ENCODE data around the gene TNFRSF1B. TPM values are rescaled to one million over a fixed set of nuclear protein-coding genes. Genes with fewer than 3 reads are reported as not detected.
"Not testable (repeated sequence)": the region's sequence is repeated elsewhere in the genome, so short reads cannot be mapped to it uniquely, and the experiment has no call there.

TNFRSF1B gene
- polyA plus RNA-seq, 1 donor, result 18.9 TPM

DNA sequence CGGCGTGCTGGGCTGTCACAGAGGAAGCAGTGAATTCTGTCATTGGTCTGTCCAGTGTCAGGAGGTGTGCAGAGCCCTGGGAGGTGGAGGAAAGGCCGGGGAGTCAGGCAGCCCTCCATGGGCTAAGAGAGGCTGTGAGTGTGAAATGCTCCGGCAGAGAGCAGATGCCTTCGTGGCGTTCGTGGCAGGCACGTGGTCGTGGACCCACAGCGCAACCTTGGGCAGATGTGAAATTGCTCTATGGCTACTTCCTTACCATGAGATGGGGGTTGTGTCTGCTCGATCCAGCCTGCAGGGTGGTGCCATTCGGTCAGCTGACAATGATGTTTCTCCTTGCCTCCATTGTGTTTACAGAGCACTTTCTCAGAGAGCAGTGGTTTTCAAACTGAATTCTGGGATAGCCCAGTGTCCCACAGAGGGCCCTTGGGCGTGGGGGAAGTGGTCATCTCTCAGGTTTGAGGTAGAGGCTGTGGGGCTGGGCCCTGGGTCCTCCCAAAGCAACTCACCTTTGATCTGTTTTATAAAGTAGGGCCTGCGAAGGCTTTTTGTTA, 27.9 kb downstream of the TNFRSF1B start:
- no peak for DNase-seq

DNA sequence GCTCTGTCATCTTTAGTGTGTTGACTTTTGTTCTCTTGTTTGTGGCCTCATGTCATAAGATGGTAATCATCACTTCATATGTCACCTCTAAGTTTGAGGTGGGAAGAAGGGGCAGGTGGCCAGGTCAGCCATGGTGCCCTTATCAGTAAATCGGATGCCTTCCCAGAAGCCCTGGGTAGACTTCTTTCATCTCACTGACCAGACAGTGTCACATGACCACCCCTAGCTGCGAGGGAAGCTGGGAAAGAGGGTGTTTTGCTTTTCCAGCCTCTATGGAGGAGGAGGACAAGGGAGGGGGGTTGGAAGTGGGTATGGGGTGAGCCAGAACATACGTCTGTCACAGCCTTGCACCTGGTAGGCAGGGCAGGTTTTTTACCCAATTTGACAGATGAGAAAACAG, 28.6 kb downstream of the TNFRSF1B start:
- DNase-seq, result no peak

DNA sequence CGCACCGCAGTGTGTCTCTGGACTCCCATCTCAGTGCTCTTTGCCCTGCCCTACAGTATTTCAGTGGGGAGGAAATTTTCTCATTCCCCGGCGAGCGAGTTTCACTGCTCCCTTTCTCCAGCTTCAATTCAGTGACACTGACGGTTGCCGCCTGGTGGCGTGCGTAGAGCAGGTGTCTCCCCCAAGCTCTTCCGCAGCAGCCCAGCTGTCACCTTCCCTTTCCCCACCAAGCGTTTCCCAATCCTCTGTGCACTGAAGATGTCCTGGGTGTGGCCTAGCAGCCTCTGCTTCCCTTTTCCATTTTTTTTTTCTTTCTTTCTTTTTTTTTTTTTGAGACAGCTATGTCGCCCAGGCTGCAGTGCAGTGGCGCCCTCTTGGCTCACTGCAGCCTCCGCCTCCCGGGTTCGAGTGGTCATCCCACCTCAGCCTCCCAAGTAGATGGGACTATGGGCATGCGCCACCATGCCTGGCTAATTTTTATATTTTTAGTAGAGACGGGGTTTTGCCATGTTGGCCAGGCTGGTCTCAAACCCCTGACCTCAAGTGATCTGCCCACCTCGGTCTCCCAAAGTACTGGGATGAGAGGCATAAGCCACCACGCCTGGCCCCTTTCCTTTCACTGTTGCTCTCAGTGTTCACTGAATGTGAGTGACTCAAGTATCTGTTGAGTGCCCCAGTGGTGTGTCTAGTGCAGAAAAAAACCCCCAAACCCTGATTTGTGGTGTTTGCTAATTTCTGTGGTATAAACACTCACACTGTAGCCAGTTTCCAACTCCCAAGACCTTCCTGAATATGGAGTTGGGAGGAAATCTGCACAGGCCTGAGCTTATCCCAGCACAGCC, 30.1 kb downstream of the TNFRSF1B start:
- no peak for DNase-seq

DNA sequence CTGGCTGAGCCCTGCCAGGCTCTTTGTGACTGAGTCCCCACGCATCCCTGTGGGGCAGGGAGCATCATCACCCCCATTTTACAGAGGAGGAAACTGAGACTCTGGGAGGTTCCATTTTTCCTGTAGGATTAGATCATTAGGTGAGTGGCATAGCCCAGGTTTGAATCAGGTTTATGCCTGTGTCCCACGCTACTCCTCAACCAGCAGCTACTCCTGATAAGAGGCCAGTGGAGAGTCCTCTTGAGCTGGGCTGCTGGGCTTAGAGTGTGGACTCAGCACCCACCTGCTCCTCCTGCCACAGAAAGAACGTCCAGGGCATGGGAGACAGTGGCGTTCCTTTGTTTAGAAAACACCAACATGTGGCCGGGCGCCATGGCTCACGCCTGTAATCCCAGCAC, 30.7 kb downstream of the TNFRSF1B start:
- DNase-seq, result no peak

DNA sequence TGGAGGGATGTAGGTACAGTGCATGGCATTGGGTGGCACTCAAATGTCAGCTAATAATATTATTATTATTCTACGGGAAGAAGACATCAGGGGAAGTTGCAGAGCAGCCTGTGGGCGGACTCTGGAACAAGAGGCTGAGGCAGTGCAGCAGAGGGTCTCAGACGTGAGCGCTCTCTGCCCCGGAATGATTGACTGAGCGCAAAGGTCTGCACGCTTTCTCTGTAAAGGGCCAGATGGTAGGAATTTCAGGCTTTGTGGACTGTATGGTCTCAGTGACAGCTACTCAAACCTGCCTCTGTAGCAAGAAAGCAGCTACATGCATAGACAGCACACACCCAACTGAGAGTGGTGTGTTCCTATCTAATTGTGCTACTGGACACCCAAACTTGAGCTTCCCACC, 33.4 kb downstream of the TNFRSF1B start:
- no peak for DNase-seq

DNA sequence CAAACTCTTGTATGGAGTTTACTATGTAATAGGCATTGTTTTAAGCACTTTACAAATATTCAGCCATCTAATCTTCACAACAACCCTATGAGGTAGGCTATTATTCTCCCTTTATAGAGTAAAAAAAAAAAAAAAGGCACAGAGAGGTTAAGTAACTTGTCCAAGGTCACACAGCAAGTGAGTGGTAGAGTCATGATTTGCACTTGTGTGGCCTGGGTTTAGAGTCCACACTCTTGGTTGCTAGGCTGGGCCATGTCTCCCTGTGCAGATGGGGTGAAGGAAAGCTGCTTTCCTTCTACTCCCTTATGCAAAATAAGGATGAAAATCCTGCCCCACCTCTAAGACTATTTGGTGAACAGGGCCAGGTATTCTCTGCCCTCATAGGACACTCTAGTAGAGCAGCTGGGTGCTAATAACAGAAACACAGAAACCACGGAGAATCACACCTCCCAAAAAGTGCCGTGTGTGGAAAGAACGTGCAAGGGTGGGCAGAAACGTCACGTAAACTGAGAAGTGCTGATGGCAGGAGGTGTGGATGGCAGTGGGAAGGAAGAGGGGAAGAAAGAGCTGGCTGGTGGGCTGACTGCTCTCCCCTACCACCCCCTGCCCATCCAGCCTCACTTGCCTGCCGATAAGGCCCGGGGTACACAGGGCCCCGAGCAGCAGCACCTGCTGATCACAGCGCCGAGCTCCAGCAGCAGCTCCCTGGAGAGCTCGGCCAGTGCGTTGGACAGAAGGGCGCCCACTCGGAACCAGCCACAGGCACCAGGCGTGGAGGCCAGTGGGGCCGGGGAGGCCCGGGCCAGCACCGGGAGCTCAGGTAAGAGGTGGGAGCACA, 34.8 kb downstream of the TNFRSF1B start:
- DNase-seq, result no peak

DNA sequence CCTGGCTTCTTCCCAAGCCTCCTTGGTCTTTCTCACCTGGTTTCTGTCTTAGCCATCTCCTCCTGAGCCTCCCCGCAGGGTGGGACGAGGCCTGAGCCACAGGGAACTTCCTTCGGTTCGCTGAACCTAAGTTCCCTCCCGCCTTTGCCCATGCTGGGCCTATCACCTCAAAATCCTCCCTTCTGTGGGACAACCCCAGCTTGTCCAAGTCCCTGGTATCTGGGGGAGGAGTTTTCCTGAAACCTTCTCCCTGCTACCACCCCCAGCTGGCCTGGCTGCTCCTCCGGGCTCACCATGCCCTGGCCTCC, 35.4 kb downstream of the TNFRSF1B start:
- no peak for DNase-seq

DNA sequence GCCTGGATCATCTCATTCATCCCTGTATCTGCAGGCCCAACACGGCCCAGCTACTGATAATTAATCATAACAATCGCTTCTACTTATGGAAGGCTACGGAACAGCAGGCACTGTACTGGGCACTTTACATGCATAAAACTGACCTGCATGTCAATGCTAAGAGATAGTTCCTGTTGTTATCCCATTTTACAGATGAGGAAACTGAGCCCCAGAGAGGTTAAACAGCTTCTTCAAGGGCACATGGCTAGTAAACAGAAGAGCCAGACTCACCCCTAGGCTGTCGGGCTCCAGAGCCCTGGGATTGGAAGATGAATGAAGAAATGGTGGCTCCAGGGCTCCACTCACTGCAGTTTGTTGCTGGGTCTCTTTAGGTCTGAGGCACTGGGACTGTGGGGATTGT, 35.8 kb downstream of the TNFRSF1B start:
- DNase-seq, result no peak

DNA sequence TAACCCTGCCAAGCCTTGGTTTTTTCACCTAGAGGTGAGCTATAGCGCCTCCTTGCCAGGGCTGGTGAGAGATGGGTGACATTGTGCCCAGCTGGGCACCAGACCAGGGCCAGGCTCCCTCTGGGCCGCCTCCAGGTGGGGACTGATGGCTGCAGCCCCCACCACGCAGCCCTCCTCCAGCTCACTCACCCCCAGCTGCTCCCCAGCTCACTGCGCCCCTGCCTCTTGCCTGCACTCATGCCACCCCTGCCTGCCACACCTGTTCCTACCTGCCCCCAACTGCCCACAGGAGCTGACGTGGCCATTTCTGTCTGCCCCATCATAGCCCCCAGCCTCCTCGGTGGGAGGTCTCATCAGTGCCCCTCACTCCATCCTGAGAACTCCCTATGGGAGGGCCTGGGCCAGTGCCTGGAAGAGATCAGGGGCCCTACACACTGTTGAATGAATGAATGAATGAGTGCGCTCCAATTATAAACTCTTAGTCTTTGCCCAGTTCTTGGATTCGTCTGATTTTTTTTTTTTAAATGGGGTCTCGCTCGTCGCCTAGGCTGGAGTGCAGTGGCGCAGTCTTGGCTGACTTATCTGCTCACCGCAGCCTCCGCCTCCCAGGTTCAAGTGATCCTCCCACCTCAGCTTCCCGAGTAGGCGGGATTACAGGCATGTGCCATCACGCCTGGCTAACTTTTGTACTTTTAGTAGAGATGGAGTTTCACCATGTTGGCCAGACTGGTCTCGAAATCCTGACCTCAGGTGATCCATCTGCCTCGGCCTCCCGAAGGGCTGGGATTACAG, 36.6 kb downstream of the TNFRSF1B start:
- DNase-seq, result no peak

DNA sequence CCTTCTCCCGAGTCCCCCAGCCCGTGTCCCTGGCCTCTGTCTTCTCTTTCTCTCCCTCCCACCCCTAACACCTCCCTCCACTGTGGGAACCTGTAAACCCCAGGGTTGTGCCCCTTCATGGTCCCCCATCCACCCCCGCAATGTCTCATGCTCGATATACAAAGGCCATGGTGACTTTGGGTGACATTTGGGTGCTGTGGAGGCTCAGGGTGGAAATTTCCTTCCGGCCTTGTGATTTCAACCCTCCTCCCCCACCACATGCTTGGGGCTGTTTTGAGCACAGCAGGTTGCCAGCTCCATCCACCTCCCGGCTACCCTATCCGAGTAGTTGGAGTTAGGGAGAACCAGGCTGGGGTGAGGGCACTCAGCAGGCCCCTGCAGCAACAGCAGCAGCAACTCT, 37.3 kb downstream of the TNFRSF1B start:
- DNase-seq, result no peak

DNA sequence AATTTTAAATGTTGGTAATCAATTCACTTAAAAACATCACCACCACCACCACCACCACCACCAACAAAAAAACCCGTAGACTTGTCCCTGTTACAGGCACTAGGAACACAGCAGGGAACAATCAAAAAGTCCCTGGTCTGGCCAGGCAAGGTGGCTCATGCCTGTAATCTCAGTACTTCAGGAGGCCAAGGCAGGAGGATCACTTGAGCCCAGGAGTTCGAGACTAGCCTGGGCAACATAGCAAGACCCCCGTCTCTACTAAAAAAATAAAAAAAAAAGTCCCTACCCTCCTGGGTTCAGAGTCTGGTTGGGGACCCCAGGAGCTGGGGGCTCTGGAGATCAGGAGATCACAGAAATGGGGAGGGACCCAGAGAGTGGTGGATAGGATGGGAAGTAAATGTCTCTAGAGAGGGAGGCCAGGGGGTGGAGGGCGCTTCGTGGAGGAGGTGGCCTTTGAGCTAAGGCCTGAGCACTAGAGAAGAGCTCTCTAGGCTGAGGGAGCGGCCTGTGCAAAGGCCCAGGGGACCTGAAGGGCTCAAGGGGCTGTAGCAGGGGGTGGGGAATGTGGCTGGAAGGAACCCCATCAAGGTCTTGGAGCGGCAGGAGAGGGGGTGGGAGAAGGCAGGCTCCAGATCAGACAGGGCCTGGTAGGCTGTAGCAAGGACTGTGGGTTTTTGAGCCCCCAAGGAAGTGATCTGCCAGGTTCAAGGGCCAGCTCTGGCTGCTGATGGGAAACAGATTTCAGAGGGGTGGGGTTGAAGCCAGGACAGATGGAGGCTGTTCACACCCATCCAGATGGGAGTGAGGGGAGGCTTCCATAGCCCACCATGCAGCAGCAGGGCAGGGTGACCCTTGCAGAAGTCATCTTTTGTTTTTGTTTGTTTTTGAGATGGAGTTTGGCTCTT, 38.2 kb downstream of the TNFRSF1B start:
- no peak for DNase-seq

DNA sequence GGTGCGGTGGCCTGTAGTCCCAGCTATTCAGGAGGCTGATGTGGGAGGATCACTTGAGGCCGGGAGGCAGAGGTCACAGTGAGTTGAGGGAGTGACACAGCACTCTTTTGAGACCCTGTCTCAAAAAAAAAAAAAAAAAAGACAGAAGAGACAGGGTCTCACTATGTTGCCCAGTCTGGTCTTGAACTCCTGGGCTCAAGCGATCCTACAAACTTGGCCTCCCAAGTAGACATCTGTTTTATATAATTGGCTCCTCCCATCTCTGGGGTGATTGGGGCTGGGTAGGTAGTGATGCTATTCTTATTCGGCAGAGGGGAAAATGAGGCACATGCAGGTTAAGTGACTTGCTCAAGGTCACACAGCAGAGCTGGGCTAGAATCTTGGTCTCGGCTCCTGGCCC, 39.4 kb downstream of the TNFRSF1B start:
- DNase-seq, result no peak

DNA sequence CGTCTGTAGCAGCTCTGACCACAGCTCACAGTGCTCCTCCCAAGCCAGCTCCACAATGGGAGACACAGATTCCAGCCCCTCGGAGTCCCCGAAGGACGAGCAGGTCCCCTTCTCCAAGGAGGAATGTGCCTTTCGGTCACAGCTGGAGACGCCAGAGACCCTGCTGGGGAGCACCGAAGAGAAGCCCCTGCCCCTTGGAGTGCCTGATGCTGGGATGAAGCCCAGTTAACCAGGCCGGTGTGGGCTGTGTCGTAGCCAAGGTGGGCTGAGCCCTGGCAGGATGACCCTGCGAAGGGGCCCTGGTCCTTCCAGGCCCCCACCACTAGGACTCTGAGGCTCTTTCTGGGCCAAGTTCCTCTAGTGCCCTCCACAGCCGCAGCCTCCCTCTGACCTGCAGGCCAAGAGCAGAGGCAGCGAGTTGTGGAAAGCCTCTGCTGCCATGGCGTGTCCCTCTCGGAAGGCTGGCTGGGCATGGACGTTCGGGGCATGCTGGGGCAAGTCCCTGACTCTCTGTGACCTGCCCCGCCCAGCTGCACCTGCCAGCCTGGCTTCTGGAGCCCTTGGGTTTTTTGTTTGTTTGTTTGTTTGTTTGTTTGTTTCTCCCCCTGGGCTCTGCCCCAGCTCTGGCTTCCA, 40.1 kb downstream of the TNFRSF1B start:
- no peak for DNase-seq

DNA sequence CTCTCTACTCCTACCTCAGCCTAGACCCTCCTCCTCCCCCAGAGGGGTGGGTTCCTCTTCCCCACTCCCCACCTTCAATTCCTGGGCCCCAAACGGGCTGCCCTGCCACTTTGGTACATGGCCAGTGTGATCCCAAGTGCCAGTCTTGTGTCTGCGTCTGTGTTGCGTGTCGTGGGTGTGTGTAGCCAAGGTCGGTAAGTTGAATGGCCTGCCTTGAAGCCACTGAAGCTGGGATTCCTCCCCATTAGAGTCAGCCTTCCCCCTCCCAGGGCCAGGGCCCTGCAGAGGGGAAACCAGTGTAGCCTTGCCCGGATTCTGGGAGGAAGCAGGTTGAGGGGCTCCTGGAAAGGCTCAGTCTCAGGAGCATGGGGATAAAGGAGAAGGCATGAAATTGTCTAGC, 41.5 kb downstream of the TNFRSF1B start:
- no peak for DNase-seq

DNA sequence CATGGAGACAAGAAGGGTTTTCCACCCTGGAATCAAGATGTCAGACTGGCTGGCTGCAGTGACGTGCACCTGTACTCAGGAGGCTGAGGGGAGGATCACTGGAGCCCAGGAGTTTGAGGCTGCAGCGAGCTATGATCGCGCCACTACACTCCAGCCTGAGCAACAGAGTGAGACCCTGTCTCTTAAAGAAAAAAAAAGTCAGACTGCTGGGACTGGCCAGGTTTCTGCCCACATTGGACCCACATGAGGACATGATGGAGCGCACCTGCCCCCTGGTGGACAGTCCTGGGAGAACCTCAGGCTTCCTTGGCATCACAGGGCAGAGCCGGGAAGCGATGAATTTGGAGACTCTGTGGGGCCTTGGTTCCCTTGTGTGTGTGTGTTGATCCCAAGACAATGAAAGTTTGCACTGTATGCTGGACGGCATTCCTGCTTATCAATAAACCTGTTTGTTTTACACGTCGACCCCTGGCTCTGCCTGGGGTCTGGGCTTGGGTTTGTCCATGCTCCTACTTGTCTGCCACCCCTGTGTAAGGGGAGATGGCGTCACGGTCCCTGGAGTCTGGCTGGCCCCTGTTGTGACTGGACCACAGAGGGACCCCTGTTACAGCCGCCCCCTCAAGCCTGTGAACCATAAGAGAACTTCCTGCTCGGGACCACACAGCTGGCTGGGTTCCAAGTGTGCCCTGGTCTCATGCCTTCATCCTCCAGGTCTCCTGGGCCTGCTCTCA, 42.1 kb downstream of the TNFRSF1B start:
- DNase-seq, result peak; percentile 77

DNA sequence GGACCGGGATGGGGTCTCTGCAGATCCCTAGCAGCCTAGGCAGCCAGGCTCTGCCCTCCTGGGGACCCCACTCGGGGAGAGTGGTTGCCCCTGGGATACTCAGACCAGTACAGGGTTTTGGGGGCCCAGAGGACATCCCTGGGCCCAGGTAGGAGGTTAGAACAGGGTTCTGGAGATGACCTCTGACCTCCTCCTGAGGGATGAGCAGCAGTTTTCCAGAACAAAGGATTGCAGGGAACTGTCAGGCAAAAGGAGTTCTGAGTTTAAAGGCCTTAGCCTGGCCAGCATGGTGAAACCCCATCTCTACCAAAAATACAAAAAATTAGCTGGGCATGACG, 42.7 kb downstream of the TNFRSF1B start:
- DNase-seq, result no peak

DNA sequence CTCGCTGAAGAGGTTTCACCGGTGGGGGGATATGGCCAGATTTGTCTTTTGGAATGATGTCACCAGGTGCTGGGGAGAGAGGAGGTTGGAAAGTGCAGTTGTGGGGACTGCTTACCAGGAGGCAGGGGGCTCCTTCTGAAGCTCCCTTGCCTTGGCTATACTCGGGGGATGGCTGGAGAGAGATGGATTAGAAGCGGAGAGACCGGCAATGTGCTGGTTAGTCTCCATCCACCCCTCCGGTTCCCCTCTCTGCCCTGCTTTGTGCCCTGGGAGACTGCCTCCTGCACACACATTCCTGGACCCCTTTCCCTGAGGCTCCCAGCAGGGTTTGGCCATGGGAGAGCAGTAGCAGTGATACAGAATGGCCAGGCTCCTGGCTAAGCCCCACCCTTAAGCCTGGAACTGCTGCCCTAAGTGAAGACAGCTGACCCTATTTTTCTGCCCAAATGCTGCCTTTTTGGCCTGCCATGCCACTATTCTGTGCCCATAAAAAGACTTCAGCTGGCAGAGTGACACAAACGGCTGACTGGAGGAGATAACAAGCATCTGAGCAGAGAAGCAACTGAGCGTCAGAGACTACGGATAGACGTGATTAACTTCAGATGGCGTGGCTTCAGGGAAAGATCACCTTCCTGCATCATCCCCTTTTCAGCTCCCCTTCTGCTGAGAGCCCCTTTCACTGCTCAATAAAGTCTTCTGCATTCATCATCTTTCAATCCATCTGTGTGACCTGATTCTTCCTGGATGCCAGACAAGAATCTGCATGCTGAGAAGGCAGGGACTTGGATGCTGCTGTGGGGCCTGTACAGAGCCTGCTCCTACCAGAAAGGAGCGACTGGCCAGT, 48.5 kb downstream of the TNFRSF1B start:
- no peak for DNase-seq

DNA sequence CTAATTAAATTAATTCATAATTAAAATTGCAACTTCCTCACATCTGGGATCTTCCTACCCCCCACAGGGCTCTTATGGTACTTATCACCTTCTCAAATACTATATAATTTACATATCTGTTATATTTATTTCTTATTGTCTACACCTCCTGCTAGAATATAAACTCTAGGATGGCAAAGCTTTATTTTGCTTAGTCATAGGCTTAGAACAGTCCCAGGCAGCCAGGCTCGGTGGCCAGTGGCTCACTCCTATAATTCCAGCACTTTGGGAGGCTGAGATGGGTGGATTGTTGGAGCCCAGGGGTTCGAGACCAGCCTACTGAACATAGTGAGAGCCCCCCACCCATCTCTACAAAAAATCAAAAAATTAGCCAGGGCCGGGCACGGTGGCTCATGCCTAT, 53.0 kb downstream of the TNFRSF1B start:
- DNase-seq, result no peak

DNA sequence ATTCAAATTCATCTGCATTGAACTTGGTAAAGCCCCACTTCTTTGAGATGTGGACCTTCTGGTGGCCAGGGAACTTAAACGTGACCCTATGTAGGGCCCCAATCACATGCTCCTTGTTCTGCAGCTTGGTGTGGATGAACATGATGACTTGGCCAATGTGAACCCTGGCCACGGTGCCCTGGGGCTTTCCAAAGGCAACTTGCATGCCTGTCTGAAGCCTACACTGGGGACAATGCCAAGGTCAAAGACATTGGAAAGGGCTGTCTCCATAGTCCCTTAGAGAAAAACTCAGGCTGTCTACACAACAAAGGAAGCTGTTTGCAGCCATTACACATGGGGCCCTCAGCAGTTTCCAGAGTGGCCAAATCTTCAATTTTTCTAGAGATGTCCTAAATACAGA, 54.1 kb downstream of the TNFRSF1B start:
- no peak for DNase-seq

DNA sequence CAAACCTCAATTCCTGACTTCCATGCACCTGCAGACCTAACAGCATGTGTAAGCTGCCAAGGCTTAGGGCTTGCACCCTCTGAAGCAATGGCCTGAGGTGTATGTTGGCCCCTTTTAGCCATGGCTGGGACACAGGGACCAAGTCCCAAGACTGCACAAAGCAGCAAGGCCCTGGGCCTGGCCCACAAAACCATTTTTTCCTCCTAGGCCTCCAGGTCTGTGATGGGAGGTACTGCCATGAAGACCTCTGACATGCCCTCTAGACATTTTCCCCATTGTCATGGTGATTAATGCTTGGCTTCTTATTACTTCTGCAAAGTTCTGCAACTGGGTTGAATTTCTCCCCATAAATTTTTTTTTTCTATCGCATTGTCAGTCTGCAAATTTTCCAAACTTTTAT, 55.9 kb downstream of the TNFRSF1B start:
- not testable (repeated sequence) for DNase-seq

Measured in hindlimb muscle (tissue), 1 donor.